ENCODE data around the gene GPR68. TPM values are rescaled to one million over a fixed set of nuclear protein-coding genes. Genes with fewer than 3 reads are reported as not detected.

Gene GPR68
- total RNA-seq, 1 experiment from 2014 or later: not detected

DNA sequence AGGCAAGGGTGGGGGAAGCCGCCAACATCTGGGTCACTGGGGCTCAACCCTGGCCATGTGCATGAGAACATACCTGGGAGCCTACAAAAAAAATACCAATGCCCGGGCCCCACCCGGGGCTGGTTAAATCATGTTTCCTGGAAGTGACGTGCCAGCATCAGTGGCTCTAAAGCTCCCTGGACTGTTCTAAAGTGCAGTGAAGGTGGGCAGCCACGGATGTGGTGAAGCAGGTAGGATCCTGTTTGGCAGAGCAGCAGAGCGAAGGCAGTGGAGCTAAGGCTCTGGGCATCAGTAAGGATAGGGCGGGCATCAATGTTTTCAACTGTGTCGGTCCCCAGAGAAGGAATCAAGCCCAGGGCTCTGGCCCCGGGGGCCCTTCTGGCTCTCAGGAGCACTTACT, 525 bp upstream of the GPR68 start:
- no peaks in the 10 kb centered on the region for H3K9me2 ChIP-seq (replicated peaks; ENCODE audit: insufficient read depth, low read length)
- H3K27me3 ChIP-seq (ENCODE audit: low read length): no peaks in the 10 kb centered on the region
- DNase-seq: no peak
- H3K4me2 ChIP-seq (ENCODE audit: low read depth, low read length, poor library complexity, severe bottlenecking): no peak overlapping the region
- no peaks in the 10 kb centered on the region for H4K20me1 ChIP-seq (ENCODE audit: insufficient read depth, low read depth, low read length)
- H2AFZ ChIP-seq (ENCODE audit: low read length): no peak overlapping the region
- H3K79me2 ChIP-seq (ENCODE audit: low read length): no peaks in the 10 kb centered on the region
- H3K36me3 ChIP-seq (ENCODE audit: insufficient read depth, low read length): no peaks in the 10 kb centered on the region
- peaks cover 49% of the 10 kb centered on the region for H3K4me1 ChIP-seq (ENCODE audit: low read length)
- no peak overlapping the region for H3K4me3 ChIP-seq (ENCODE audit: low read length)
- no peak overlapping the region for H3K27ac ChIP-seq (ENCODE audit: low read length)
- no peaks in the 10 kb centered on the region for H3K9me3 ChIP-seq (ENCODE audit: low read length)
- H3K9ac ChIP-seq (ENCODE audit: low read length): no peak overlapping the region

- H3K9ac ChIP-seq (ENCODE audit: low read length): peak overlapping the region; percentile 40
- H3K36me3 ChIP-seq (ENCODE audit: insufficient read depth, low read length): no peaks in the 10 kb centered on the region
- H4K20me1 ChIP-seq (ENCODE audit: insufficient read depth, low read depth, low read length): no peaks in the 10 kb centered on the region
- H3K4me2 ChIP-seq (ENCODE audit: low read depth, low read length, poor library complexity, severe bottlenecking): peak overlapping the region; percentile 63
- no peaks in the 10 kb centered on the region for H3K79me2 ChIP-seq (ENCODE audit: low read length)
- no peaks in the 10 kb centered on the region for H3K9me2 ChIP-seq (replicated peaks; ENCODE audit: insufficient read depth, low read length)
- no peaks in the 10 kb centered on the region for H3K27me3 ChIP-seq (ENCODE audit: low read length)
- peak overlapping the region; percentile 42 for H3K27ac ChIP-seq (ENCODE audit: low read length)
- H3K9me3 ChIP-seq (ENCODE audit: low read length): no peaks in the 10 kb centered on the region
- peak overlapping the region; percentile 38; the same call in 1 of the 2 replicates for H3K4me3 ChIP-seq (ENCODE audit: low read length)
- no peak for DNase-seq
- H2AFZ ChIP-seq (ENCODE audit: low read length): peak overlapping the region; percentile 33
- H3K4me1 ChIP-seq (ENCODE audit: low read length): peaks cover 39% of the 10 kb centered on the region
Measured at GRCh38 chr14:91243074-91243471, 1.4 kb downstream of the GPR68 start.

- H3K27ac ChIP-seq (ENCODE audit: low read length): peak overlapping the region; percentile 42
- no peaks in the 10 kb centered on the region for H3K79me2 ChIP-seq (ENCODE audit: low read length)
- H3K9me2 ChIP-seq (replicated peaks; ENCODE audit: insufficient read depth, low read length): no peaks in the 10 kb centered on the region
- no peaks in the 10 kb centered on the region for H4K20me1 ChIP-seq (ENCODE audit: insufficient read depth, low read depth, low read length)
- no peaks in the 10 kb centered on the region for H3K27me3 ChIP-seq (ENCODE audit: low read length)
- no peaks in the 10 kb centered on the region for H3K9me3 ChIP-seq (ENCODE audit: low read length)
- H2AFZ ChIP-seq (ENCODE audit: low read length): peak overlapping the region; percentile 33
- no peaks in the 10 kb centered on the region for H3K36me3 ChIP-seq (ENCODE audit: insufficient read depth, low read length)
- DNase-seq: no peak
- H3K4me2 ChIP-seq (ENCODE audit: low read depth, low read length, poor library complexity, severe bottlenecking): peak overlapping the region; percentile 63
- H3K4me1 ChIP-seq (ENCODE audit: low read length): peaks cover 39% of the 10 kb centered on the region
- H3K4me3 ChIP-seq (ENCODE audit: low read length): peak overlapping the region; percentile 38; the same call in 1 of the 2 replicates
- peak overlapping the region; percentile 40 for H3K9ac ChIP-seq (ENCODE audit: low read length)
Measured at GRCh38 chr14:91242635-91243034, 1.9 kb downstream of the GPR68 start.

DNA sequence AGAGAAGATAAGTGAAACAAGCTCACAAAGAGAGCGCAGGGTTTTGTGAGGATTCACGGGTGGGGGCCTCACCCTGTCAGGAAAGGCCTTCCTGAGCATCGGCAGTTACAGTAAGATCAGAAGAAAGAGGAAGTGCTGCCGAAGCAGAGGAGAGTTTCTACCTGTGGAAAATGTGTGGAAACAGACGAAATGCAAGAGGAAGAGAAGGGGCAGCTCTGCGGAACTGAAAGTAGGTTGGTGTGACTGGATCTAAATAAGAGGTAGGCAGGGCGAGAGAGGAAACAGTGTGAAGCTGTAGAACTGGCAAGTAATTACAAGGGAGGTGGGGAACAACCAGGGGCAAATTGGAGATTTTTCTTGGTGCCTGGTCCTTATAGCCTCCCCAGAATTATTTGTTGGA, 2.6 kb downstream of the GPR68 start:
- peak overlapping the region; percentile 65 for H3K4me2 ChIP-seq (ENCODE audit: low read depth, low read length, poor library complexity, severe bottlenecking)
- H3K9me3 ChIP-seq (ENCODE audit: low read length): no peaks in the 10 kb centered on the region
- no peaks in the 10 kb centered on the region for H3K79me2 ChIP-seq (ENCODE audit: low read length)
- H4K20me1 ChIP-seq (ENCODE audit: insufficient read depth, low read depth, low read length): no peaks in the 10 kb centered on the region
- DNase-seq: peak; percentile 93
- H3K4me1 ChIP-seq (ENCODE audit: low read length): peaks cover 39% of the 10 kb centered on the region
- no peaks in the 10 kb centered on the region for H3K36me3 ChIP-seq (ENCODE audit: insufficient read depth, low read length)
- peak overlapping the region; percentile 52 for H3K9ac ChIP-seq (ENCODE audit: low read length)
- 0 out of 2 replicates have a peak overlapping the region, but pooled peaks have one; percentile 4 for H2AFZ ChIP-seq (ENCODE audit: low read length)
- no peaks in the 10 kb centered on the region for H3K9me2 ChIP-seq (replicated peaks; ENCODE audit: insufficient read depth, low read length)
- peak overlapping the region; percentile 50 for H3K27ac ChIP-seq (ENCODE audit: low read length)
- H3K4me3 ChIP-seq (ENCODE audit: low read length): peak overlapping the region; percentile 48; the same call in 1 of the 2 replicates
- no peaks in the 10 kb centered on the region for H3K27me3 ChIP-seq (ENCODE audit: low read length)

DNA sequence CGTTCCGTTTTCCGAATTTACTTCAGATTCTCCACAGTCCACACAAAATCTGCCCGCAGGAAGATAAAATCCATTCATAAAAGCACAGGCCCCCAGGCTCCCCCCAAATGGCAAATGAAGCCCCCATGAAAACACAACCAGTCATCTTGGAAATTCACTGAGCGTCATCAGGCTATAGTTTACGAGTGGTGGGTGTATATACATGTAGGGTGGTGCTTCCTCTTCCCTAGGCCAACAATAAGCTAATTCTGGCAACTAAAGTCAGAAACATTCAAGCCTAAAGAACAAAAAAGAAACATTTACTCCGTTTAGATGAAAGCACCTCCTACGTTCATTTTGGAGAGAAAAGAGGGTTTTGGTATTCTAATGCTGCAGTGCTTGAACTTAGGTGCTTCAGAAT, 5.8 kb downstream of the GPR68 start:
- Histone ChIP-seq H3K27ac (ENCODE audit: low read length) (no peak overlapping the region), H3K4me2 (ENCODE audit: low read depth, low read length, poor library complexity, severe bottlenecking) (no peak overlapping the region), H2AFZ (ENCODE audit: low read length) (no peak overlapping the region), H3K9ac (ENCODE audit: low read length) (no peak overlapping the region), H3K9me3 (ENCODE audit: low read length) (no peaks in the 10 kb centered on the region), H3K36me3 (ENCODE audit: insufficient read depth, low read length) (no peaks in the 10 kb centered on the region), H3K4me1 (ENCODE audit: low read length) (peaks cover 24% of the 10 kb centered on the region), H3K79me2 (ENCODE audit: low read length) (no peaks in the 10 kb centered on the region), H3K4me3 (ENCODE audit: low read length) (no peak overlapping the region), H4K20me1 (ENCODE audit: insufficient read depth, low read depth, low read length) (no peaks in the 10 kb centered on the region), H3K27me3 (ENCODE audit: low read length) (no peaks in the 10 kb centered on the region), H3K9me2 (replicated peaks; ENCODE audit: insufficient read depth, low read length) (no peaks in the 10 kb centered on the region)
- no peak for DNase-seq

- Histone ChIP-seq H3K4me1 (ENCODE audit: low read length) (peaks cover 18% of the 10 kb centered on the region), H3K27ac (ENCODE audit: low read length) (no peak overlapping the region), H3K27me3 (ENCODE audit: low read length) (no peaks in the 10 kb centered on the region)
Measured at GRCh38 chr14:91238085-91238484, 6.4 kb downstream of the GPR68 start.

GRCh38 chr14:91237219-91237618, 7.3 kb downstream of the GPR68 start:
- DNase-seq: no peak
- no peak overlapping the region for H3K9ac ChIP-seq (ENCODE audit: low read length)
- H3K4me3 ChIP-seq (ENCODE audit: low read length): no peak overlapping the region
- no peaks in the 10 kb centered on the region for H3K9me3 ChIP-seq (ENCODE audit: low read length)
- H3K4me1 ChIP-seq (ENCODE audit: low read length): peaks cover 10% of the 10 kb centered on the region
- no peaks in the 10 kb centered on the region for H3K9me2 ChIP-seq (replicated peaks; ENCODE audit: insufficient read depth, low read length)
- H3K27ac ChIP-seq (ENCODE audit: low read length): no peak overlapping the region
- no peak overlapping the region for H2AFZ ChIP-seq (ENCODE audit: low read length)
- no peaks in the 10 kb centered on the region for H3K79me2 ChIP-seq (ENCODE audit: low read length)
- H3K4me2 ChIP-seq (ENCODE audit: low read depth, low read length, poor library complexity, severe bottlenecking): no peak overlapping the region
- no peaks in the 10 kb centered on the region for H3K27me3 ChIP-seq (ENCODE audit: low read length)
- H4K20me1 ChIP-seq (ENCODE audit: insufficient read depth, low read depth, low read length): no peaks in the 10 kb centered on the region
- H3K36me3 ChIP-seq (ENCODE audit: insufficient read depth, low read length): no peaks in the 10 kb centered on the region

More at GRCh38 chr14:91238085-91238484, 6.4 kb downstream of the GPR68 start:
- Histone ChIP-seq H2AFZ (ENCODE audit: low read length) (no peak overlapping the region), H3K4me2 (ENCODE audit: low read depth, low read length, poor library complexity, severe bottlenecking) (no peak overlapping the region), H3K9ac (ENCODE audit: low read length) (no peak overlapping the region), H3K9me3 (ENCODE audit: low read length) (no peaks in the 10 kb centered on the region), H4K20me1 (ENCODE audit: insufficient read depth, low read depth, low read length) (no peaks in the 10 kb centered on the region), H3K4me3 (ENCODE audit: low read length) (no peak overlapping the region), H3K79me2 (ENCODE audit: low read length) (no peaks in the 10 kb centered on the region), H3K36me3 (ENCODE audit: insufficient read depth, low read length) (no peaks in the 10 kb centered on the region), H3K9me2 (replicated peaks; ENCODE audit: insufficient read depth, low read length) (no peaks in the 10 kb centered on the region)
- DNase-seq: no peak

DNA sequence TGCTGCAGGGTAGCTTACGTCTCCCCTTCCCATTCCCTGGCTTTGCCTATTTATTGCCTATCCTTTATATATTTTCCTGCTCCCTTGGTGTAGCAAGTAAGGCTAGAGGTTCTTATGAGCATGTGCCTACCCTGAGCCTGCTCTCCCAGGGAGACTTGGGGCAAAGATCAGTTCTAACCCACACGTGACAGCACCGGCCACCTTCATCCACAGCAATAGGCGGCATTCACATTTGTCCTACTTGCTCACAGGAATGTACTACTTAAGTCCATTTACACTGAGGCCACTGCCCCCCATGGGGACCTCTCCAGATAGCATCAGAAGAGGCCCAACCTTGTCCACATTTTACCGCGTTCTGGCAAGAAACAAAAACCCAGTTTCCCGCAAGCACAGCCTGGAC, 8.7 kb downstream of the GPR68 start:
- no peaks in the 10 kb centered on the region for H3K4me1 ChIP-seq (ENCODE audit: low read length)
- no peaks in the 10 kb centered on the region for H3K79me2 ChIP-seq (ENCODE audit: low read length)
- no peaks in the 10 kb centered on the region for H3K9me3 ChIP-seq (ENCODE audit: low read length)

GRCh38 chr14:91234791-91235114, 9.8 kb downstream of the GPR68 start:
- Histone ChIP-seq H2AFZ (ENCODE audit: low read length) (no peak overlapping the region), H3K9me3 (ENCODE audit: low read length) (no peaks in the 10 kb centered on the region), H3K4me1 (ENCODE audit: low read length) (no peaks in the 10 kb centered on the region), H3K36me3 (ENCODE audit: insufficient read depth, low read length) (no peaks in the 10 kb centered on the region), H3K4me2 (ENCODE audit: low read depth, low read length, poor library complexity, severe bottlenecking) (no peak overlapping the region), H3K4me3 (ENCODE audit: low read length) (no peak overlapping the region), H3K9me2 (replicated peaks; ENCODE audit: insufficient read depth, low read length) (no peaks in the 10 kb centered on the region), H3K9ac (ENCODE audit: low read length) (no peak overlapping the region), H3K27ac (ENCODE audit: low read length) (no peak overlapping the region), H4K20me1 (ENCODE audit: insufficient read depth, low read depth, low read length) (no peaks in the 10 kb centered on the region), H3K79me2 (ENCODE audit: low read length) (no peaks in the 10 kb centered on the region), H3K27me3 (ENCODE audit: low read length) (no peaks in the 10 kb centered on the region)
- DNase-seq: no peak

More for the DNA sequence above, 8.7 kb downstream of the GPR68 start:
- Histone ChIP-seq H3K4me2 (ENCODE audit: low read depth, low read length, poor library complexity, severe bottlenecking) (no peak overlapping the region), H4K20me1 (ENCODE audit: insufficient read depth, low read depth, low read length) (no peaks in the 10 kb centered on the region), H3K9me2 (replicated peaks; ENCODE audit: insufficient read depth, low read length) (no peaks in the 10 kb centered on the region), H3K9ac (ENCODE audit: low read length) (no peak overlapping the region), H3K36me3 (ENCODE audit: insufficient read depth, low read length) (no peaks in the 10 kb centered on the region), H3K4me3 (ENCODE audit: low read length) (no peak overlapping the region), H3K27ac (ENCODE audit: low read length) (no peak overlapping the region), H2AFZ (ENCODE audit: low read length) (no peak overlapping the region), H3K27me3 (ENCODE audit: low read length) (no peaks in the 10 kb centered on the region)
- no peak for DNase-seq

Data from Karpas-422 (cell line).